HT1080 (cell line): ENCODE data around the gene SLFNL1. TPM values are rescaled to one million over a fixed set of nuclear protein-coding genes. Genes with fewer than 3 reads are reported as not detected.

Source experiments
- DNase-seq: peaks from one replicate; pipeline ENCODE4 v3.0.0-alpha.2; 2015; ENCODE audit warnings: low read depth
- total RNA-seq: library from RNA; depleted of rRNA; stranded (reverse); fragments of >200 nt; shearing (Covaris generic); gene quantifications from 2 replicates; pipeline ENCODE4 v1.2.3, GENCODE V29; 2014

SLFNL1 gene
- total RNA-seq, 1 experiment from 2014 or later = not detected

DNA sequence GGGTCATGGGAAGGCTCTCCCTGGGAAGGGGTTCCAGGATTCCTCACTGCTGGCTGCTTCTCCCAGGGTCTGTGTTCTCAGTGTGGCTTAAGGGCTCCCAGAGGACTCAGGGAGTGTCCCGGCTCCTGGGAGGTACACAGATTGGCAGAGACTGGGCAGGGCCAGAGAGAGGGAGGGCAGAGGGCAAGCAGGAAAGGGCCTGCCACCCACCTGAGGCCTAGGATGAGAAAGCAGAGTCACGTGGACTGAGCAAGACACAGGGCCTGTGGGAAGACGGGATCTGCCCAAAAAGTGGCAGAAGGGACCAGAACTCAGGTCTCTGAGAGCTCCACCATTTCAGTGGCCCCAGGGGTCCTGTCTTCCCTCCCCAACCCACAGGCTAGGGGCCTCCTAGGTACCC is 871 bp downstream of the SLFNL1 start:
- no peak for DNase-seq

- no peak for DNase-seq
Observed at GRCh38 chr1:41020109-41020576, 1.4 kb downstream of the SLFNL1 start.

DNA sequence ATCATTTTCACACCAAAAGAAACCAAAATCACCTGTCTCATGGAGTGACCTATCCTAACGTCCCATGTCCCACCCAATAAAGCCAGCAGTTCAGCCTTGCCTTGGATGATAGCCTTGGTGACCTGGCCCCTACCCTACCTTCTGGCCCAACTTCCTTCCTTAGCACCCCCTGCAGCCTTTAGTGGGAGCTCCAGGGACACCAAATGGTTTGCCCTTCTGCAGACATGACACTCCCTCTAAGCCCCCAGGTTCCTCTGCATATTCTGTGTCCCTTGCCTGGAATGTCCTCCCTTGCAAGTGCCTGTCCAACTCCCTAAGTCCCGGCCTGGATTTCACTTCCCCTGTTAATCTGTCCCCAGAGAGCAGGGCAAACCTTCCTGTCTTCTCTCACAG is 2.2 kb downstream of the SLFNL1 start:
- DNase-seq = no peak

DNA sequence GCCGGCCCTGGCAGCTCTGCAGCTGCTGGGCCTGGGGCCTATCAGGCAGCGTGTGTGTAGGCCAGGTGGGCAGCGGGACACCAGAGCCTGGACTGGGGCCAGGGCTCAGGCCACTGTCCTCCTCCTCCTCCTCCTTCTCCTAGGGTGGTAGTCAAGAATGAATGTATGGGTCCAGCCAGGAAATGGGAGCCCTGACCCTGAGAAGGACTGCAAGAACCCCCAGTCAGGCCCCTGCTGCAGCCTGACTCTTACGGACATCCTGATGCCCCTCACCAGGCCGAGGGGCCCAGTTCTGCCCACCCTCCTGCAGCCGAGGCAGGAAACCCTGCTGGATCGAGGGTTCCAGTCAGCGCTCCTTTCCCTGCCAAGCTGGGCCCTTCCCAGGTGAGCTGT is 3.5 kb downstream of the SLFNL1 start:
- DNase-seq = no peak

DNA sequence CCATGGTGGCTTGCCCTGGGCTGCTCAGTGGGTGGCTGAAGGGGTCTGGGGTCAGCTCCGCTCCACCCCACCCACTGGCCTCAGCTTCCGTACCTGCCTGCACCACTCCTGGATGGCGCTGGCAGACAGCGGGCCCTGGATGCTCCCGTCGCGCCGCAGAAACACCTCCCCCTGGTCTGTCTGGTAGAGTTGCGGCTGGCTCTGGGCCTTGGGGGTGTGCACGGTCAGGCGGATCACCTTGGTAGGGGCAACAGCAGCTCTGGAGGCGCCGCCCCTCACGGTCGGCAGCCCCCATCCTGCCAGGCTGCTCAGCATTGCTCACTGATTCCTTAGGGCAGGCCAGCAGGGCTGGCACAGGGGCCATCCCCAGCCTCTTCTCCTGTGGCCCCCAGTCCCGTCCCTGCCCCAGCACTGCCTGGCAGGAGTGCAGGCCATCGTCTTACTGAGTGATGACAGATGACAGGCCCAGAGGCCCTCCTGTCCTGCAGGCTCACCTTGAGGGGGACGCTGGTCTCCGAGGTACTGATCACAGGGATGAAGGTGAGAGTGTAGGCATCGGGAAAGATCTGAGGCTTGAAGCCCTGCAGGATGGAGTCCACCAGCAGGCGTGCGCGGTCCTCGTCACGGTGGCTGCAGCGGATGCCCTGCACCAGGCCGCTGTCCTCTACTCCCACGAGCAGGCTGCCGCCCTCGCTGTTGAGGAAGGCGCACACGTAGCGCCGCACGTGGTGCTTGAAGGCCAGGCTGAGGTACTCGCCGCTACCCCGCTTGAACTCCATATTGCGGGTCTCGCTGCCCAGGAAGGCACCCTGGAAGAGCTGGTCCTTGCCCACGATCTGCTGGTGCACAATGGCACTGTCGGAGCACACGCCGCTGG is 4.1 kb downstream of the SLFNL1 start:
- DNase-seq = no peak

DNA sequence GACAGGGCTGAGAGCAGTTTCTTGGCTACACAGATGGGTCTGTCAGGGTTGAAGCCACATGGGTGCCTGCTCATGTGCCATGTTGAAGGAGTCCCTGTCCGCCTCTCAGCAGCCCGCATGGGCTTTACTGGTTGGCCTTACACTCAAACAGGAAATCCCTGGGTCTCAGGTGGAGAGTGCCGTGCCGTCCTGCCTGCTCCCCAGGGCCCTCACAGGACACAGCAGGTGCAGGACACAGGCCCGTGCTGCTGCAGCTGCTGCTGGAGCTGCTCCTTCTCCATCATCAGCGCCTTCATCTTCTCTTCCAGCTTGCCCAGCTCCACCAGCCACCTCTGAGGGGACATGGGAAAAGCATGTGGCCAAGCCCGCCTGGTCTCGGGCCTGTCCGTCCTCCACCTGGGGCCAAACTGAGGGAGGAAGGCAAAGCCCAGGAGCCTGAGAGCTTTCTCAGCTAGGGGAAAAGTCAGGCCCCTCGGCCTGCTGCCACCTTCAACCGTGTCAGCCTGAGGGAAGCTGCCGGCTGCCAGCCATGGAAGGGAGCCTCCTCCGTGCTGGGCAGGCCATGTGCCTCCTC is 5.5 kb downstream of the SLFNL1 start:
- no peak for DNase-seq

DNA sequence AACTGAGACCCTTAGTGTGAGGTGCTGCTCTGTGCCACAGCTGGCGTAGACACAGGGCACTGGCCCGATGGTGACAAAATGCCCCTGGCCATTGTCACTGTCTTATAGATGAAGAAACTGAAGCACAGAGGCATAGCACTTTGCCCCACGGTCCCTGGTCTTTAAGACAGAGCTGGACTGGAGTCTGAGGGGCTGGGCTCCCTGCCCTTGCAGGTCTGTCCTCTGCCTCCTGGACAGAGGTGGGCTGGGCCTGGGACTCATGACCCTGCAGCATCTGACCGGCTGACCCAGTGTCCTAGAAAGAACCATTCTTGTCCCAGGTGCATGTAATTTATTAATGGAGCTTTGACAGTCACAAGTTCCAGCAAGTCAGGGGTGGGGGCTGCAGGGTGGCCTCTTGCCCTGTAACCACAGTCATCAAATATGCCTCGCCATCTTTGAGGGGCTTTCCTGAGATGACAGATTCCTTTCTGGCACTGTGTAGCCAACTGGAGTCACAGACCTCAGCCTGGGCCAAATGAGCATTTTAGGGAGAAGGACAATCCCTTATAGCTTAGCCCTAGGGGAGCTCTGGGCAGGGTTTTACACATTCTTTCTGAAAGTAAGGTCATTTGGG is 6.1 kb downstream of the SLFNL1 start:
- DNase-seq = no peak

GRCh38 chr1:41014871-41015270 is 6.7 kb downstream of the SLFNL1 start:
- no peak for DNase-seq

DNA sequence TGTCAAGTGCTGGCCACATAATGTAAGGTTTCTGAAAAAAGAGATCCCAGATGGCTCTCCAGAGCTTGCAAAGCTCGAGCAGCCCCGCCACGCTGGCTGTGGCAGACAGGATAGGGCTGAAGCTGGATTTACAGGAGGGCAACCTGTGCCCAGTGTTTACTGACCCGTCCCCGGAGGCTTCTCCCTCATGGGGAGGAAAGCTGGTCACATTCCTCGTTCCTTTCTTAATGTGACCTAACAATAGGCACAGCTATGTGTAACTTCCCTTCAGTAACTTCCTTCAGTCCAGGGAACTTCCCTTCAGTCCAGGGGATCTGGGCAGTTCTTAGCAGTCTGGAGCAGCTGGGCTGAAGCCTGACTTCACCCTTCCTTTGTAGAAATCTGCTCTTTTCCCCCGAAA is 7.7 kb downstream of the SLFNL1 start:
- DNase-seq = no peak

DNA sequence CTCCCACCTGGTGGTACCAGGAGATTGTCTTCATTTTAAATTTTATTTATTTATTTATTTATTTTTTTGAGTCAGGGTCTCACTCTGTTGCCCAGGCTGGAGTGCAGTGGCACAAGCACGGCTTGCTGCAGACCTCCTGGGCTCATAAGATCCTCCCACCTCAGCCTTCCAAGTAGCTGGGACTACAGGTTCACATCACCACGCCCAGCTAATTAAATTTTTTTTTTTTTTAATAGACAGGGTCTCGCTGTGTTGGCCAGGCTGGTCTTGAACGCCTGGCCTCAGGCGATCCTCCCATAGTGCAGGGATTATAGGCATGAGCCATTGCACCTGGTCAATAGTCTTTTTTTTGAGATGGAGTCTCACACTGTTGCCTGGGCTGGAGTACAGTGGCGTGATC is 8.5 kb downstream of the SLFNL1 start:
- no peak for DNase-seq

DNA sequence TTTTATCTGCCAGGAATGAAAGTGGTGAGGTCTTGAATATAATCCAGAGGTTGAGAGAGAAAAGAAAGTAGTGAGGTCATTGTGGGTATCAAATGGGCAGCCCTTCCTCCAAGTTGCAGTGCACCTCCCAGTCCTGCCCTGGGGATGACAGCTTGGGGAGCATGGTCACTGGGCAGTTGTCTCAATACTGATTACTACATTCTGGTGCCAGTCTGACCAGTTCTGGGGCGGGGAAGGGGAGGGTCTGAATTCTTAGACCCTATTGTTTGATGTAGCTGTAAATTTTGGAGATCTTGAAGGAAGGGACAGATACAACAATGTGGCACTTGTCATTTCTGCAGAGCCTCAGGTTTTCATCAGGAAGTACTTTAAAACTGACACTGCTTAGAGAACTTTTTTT is 11.2 kb downstream of the SLFNL1 start:
- no peak for DNase-seq

DNA sequence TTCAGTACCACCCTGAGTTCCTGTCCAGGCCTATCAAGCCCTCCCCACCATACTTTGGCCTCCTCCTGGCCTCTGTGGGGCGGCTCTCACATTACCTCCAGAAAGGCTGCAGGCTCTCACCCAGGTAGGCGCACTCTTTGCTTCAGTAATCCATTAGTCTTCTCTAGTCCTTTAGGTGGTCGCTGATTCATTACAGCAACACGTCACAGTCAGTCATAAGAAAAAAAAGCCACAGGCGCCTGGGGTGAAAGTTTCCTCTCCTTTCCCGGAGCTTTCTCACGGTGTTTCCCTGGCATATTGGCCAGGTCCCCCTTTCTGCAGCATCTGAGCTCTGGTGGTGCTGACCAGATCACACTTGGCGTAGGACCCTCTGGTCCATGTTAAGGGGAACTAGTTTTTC is 12.1 kb downstream of the SLFNL1 start:
- DNase-seq = peak; percentile 52

- DNase-seq = peak; percentile 25
Observed at GRCh38 chr1:41006942-41007865, 14.3 kb downstream of the SLFNL1 start.

- no peak for DNase-seq
Observed at GRCh38 chr1:41005876-41006275, 15.6 kb downstream of the SLFNL1 start.

DNA sequence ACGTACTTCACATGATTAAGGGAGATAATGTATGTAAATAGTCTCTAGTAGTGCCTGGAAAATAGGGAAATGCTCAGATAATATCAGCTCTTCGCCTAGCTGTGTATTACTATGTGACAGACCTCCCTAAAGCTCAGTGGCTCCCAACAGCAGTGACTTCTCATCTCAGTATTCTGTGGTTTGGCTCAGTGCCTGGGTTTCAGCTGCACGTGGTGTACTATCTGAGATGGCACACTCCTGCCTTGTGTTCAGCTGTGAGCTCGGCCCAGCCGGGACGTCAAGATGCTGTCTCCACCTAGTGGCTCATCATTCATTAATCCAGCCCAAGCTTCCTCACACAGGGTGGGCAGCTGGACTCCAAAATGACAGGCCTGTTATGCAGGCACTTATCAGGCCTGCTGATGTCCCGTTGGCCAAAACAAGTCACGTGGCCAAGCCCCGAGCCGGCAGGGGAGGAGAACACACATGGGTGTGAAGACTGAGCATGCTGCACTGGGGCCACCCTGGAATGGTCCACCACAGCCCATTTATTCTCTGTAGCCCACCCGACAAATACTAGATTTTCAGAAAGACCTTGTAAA is 17.8 kb downstream of the SLFNL1 start:
- DNase-seq = peak; percentile 98

GRCh38 chr1:41003127-41003639 is 18.3 kb downstream of the SLFNL1 start:
- no peak for DNase-seq

- DNase-seq = no peak
Observed at GRCh38 chr1:40998668-40999067, 22.9 kb downstream of the SLFNL1 start.

- DNase-seq = no peak
Observed at GRCh38 chr1:40997096-40997495, 24.4 kb downstream of the SLFNL1 start.

GRCh38 chr1:40989066-40989465 is 32.5 kb downstream of the SLFNL1 start:
- no peak for DNase-seq

GRCh38 chr1:40988280-40988679 is 33.2 kb downstream of the SLFNL1 start:
- DNase-seq = no peak
